Peyer's patch (tissue), 4 donors: ENCODE results near the gene EXOC3L4. TPM values are rescaled to one million over a fixed set of nuclear protein-coding genes. Genes with fewer than 3 reads are reported as not detected.

Source experiments
- DNase-seq, 3 donors: peaks; one replicate each; pipeline ENCODE4 v3.0.0-alpha.2; 2017 to 2019
- H3K27ac ChIP-seq, 4 donors: fragments of 200-600 bp; sonication (generic); one replicate each; pipeline ENCODE4 v1.5.1; 2016 to 2019
- H3K27me3 ChIP-seq, 2 donors: fragments of 200-600 bp; sonication (generic); one replicate each; pipeline ENCODE4 v1.5.1; 2019
- H3K36me3 ChIP-seq, 3 donors: fragments of 200-600 bp; sonication (generic); one replicate each; pipeline ENCODE4 v1.5.1; 2016 to 2019
- H3K4me1 ChIP-seq, 4 donors: fragments of 200-600 bp; sonication (generic); one replicate each; pipeline ENCODE4 v1.5.1; 2016 to 2019
- H3K4me3 ChIP-seq, 4 donors: fragments of 200-600 bp; sonication (generic); 1 replicate in 3 of 4; 2 replicates in 1 of 4; pipeline ENCODE4 v1.5.1; 2016 to 2019; ENCODE audit warnings: mild to moderate bottlenecking in 1 of 4
- H3K9me3 ChIP-seq, 4 donors: fragments of 200-600 bp; sonication (generic); one replicate each; pipeline ENCODE4 v1.5.1; 2016 to 2019; ENCODE audit warnings: mild to moderate bottlenecking in 1 of 4
- CTCF ChIP-seq, 6 experiments: fragments of 450-650 bp in 4 of 6; fragments of 200-600 bp in 2 of 6; sonication (generic) in 1 of 6; IDR thresholded peaks; one replicate each; pipeline ENCODE4 v1.5.1; 2017 to 2019; ENCODE audit warnings: antibody characterized with exemption in 6 of 6, mild to moderate bottlenecking in 3 of 6, moderate library complexity in 1 of 6
- POLR2A ChIP-seq, 2 donors: fragments of 450-650 bp; IDR thresholded peaks; one replicate each; pipeline ENCODE4 v1.5.1; 2017; ENCODE audit warnings: antibody characterized with exemption in 2 of 2, mild to moderate bottlenecking in 2 of 2, moderate library complexity in 2 of 2
- total RNA-seq, 4 donors: library from RNA; depleted of rRNA; stranded (reverse); fragments of >200 nt; gene quantifications; one replicate each; pipeline ENCODE4 v1.1.0, GENCODE V29; 2016

EXOC3L4 gene
- total RNA-seq, 4 donors from 2014 or later, result 20.6 to 69.5 (median 34.1) TPM

GRCh38 chr14:103091041-103091882, 3.3 kb upstream of the EXOC3L4 start:
- H3K9me3 ChIP-seq, result no peaks in the 10 kb centered on the region
- peaks cover 0 to 35% (median 10%) of the 10 kb centered on the region in 4 donors for H3K4me1 ChIP-seq
- TF ChIP-seq POLR2A (IDR thresholded peaks at IDR 0.05), result peak in 1 of 2 donors; percentile 16
- TF ChIP-seq CTCF (IDR thresholded peaks at IDR 0.05), result peak; percentile 31 to 72 (median 61)
- DNase-seq, result peak; percentile 78 to 90 (median 84)
- no peaks in the 10 kb centered on the region for H3K36me3 ChIP-seq
- H3K27me3 ChIP-seq, result no peaks in the 10 kb centered on the region
- peak overlapping the region; percentile 45 to 62 (median 58) for H3K4me3 ChIP-seq
- peak overlapping the region; percentile 0 to 39 (median 24) for H3K27ac ChIP-seq

- TF ChIP-seq POLR2A (IDR thresholded peaks at IDR 0.05) (no peak), CTCF (IDR thresholded peaks at IDR 0.05) (no peak)
- H3K27ac ChIP-seq, result peak overlapping the region; percentile 0 to 39 (median 24)
- no peaks in the 10 kb centered on the region for H3K9me3 ChIP-seq
- peak overlapping the region; percentile 45 to 62 (median 58) for H3K4me3 ChIP-seq
- no peaks in the 10 kb centered on the region for H3K36me3 ChIP-seq
- DNase-seq, result no peak
- no peaks in the 10 kb centered on the region for H3K27me3 ChIP-seq
- H3K4me1 ChIP-seq, result peaks cover 0 to 38% (median 10%) of the 10 kb centered on the region in 4 donors
Measured at GRCh38 chr14:103091883-103092222, 2.7 kb upstream of the EXOC3L4 start.

- Histone ChIP-seq H3K4me3 (peak overlapping the region in 2 of 4 donors; percentile 48 to 58), H3K36me3 (no peaks in the 10 kb centered on the region), H3K27ac (peak overlapping the region; percentile 67 to 91 (median 80)), H3K4me1 (peaks cover 0 to 45% (median 10%) of the 10 kb centered on the region in 4 donors), H3K9me3 (no peaks in the 10 kb centered on the region), H3K27me3 (no peaks in the 10 kb centered on the region)
- TF ChIP-seq POLR2A (IDR thresholded peaks at IDR 0.05) (no peak), CTCF (IDR thresholded peaks at IDR 0.05) (no peak)
- no peak for DNase-seq
Measured at GRCh38 chr14:103093856-103094405, 594 bp upstream of the EXOC3L4 start.

- H3K4me3 ChIP-seq, result peak overlapping the region in 3 of 4 donors; percentile 14 to 58 (median 48)
- no peaks in the 10 kb centered on the region for H3K9me3 ChIP-seq
- peak in 1 of 3 donors; percentile 75 for DNase-seq
- no peaks in the 10 kb centered on the region for H3K36me3 ChIP-seq
- TF ChIP-seq POLR2A (IDR thresholded peaks at IDR 0.05), result peak in 1 of 2 donors; percentile 60
- no peak for TF ChIP-seq CTCF (IDR thresholded peaks at IDR 0.05)
- peak overlapping the region; percentile 67 to 91 (median 80) for H3K27ac ChIP-seq
- no peaks in the 10 kb centered on the region for H3K27me3 ChIP-seq
- H3K4me1 ChIP-seq, result peaks cover 0 to 51% (median 12%) of the 10 kb centered on the region in 4 donors
Measured at GRCh38 chr14:103095210-103095778, 769 bp downstream of the EXOC3L4 start.

GRCh38 chr14:103096387-103096786, 1.9 kb downstream of the EXOC3L4 start:
- no peak for DNase-seq
- H3K27ac ChIP-seq, result no peak overlapping the region
- peaks cover 0 to 43% (median 8%) of the 10 kb centered on the region in 4 donors for H3K4me1 ChIP-seq
- H3K9me3 ChIP-seq, result no peaks in the 10 kb centered on the region
- H3K27me3 ChIP-seq, result no peaks in the 10 kb centered on the region
- TF ChIP-seq POLR2A (IDR thresholded peaks at IDR 0.05) (no peak), CTCF (IDR thresholded peaks at IDR 0.05) (no peak)
- H3K4me3 ChIP-seq, result no peak overlapping the region
- no peaks in the 10 kb centered on the region for H3K36me3 ChIP-seq
